ENCODE measurements around the gene NAB1.

GRCh38 chr2:190607014-190607597, 41.8 kb upstream of the NAB1 start:
- TF ChIP-seq CTCF (IDR thresholded peaks at IDR 0.05) (no peak), SIN3A (IDR thresholded peaks at IDR 0.05; ENCODE audit: borderline replicate concordance, insufficient read depth, low read depth, low read length) (no peak), POLR2AphosphoS5 (IDR thresholded peaks at IDR 0.05; ENCODE audit: low read depth, low read length) (no peak), REST (IDR thresholded peaks at IDR 0.05; ENCODE audit: insufficient read depth in 1 of 2, low read depth in 2 of 2, low read length in 1 of 2) (no peak)

All from Panc1 (cell line).